HG03175 (cell line): ENCODE data around the gene CRYGD.

Experiments
- ATAC-seq: cut with Tn5 transposase; IDR thresholded peaks from one replicate; pipeline ENCODE4 v1.9.1; 2021; ENCODE audit warnings: mild to moderate bottlenecking, moderate library complexity; ENCODE audit not compliant: unreplicated experiment

The CRYGD gene

DNA sequence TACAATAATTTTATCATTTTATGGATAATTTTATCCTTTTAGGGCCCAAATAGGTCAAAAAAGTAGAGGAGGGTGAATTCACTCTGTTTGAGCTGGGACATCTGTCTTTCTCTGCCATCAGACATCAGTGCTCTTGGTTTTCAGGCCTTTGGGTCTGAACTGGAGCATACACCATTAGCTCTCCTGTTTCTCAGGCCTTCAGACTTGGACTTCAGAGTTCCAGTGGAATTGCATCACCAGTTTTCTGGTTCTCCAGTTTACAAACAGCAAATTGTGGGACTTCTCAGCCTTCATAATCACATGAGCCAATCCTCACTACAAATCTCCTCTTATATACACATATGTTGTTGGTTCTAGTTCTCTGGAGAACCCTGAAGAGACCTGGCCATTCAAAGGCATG is 33.9 kb downstream of the CRYGD start:
- no peak for ATAC-seq

GRCh38 chr2:208086029-208086428 is 38.3 kb downstream of the CRYGD start:
- no peak for ATAC-seq

- ATAC-seq: no peak
These were observed 40.5 kb downstream of the CRYGD start for GRCh38 chr2:208083807-208084206.

- ATAC-seq: no peak
These were observed 47.0 kb downstream of the CRYGD start for GRCh38 chr2:208077276-208077675.

DNA sequence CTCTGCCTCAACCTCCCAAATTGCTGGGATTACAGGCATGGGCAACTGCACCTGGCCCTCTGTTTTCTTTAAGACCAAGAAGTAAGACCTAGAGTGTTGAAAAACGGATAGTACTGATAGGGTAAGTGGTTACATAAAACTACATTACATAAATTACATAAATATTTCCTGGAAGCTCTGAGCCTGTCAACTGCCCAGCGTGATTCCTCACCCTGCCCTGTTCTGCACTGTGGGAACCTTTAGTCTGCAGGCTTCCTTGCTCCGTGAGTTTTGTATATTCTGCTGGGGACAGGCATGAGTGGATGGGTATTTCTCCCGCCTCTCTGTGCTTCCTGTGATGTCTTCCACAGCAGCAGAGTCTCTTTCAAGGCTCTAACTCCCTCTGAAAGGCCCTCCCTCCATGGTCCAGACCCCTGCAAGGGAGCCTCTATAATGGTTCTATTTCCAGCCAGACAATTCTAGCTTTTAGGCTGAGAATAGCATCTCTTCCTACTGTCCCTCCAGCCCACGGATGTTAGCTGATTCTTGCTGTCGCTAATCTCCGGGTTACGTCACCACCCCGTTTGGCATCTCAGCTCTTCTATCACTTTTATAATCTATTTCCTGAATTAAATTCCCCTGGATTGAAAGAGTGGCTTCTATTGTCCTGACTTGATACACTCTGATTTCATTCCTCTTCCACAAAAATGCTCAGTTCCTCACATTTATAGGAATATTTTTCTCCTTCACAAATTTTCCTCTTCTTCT is 49.5 kb downstream of the CRYGD start:
- no peak for ATAC-seq

DNA sequence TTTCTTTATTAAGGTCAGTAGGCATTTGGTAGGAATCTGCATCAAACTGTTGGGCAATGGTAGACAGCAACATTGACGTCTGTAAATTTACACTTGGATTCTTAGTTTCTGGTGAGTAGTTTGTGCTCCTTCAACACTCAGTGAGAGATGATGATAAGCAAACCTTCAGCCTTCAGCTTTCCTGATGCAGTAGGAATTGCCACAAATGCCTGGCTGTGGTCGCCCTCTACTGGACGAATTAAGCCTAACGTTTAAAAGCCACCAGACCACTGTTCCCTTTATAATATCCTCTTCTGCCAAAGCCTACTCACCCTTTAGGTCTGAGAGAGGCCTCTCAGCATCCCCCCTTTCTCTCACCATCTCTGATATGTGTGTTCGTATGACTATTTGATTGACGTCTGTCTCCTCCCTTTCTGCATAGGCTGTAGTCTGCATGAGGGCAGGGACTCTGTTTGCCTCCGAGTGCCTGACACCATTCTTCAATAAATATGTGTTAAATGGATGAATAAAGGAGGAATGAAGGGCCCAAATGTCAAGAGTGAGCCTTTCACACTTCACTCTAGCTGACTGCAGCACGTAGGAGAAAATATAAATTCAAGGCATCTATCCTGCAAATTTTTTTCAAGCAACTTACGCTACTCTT is 52.0 kb downstream of the CRYGD start:
- ATAC-seq: peak; percentile 91
